Activated CD4-positive, alpha-beta T cell treated with anti-CD3 and anti-CD28 coated beads, Interleukin-2, amount 10 ng/mL, durations not matched to agents 7 days and 5 days (primary cell): Measurements from ENCODE around the gene MEGF6. TPM values are rescaled to one million over a fixed set of nuclear protein-coding genes. Genes with fewer than 3 reads are reported as not detected.

Experiments
- CTCF ChIA-PET: fragments of 350-600 bp; sonication (Branson Sonifier 250); formaldehyde crosslinking; loops from one replicate; lab custom pipeline; 2021; ENCODE audit warnings: antibody characterized with exemption; lab: Charles Lee
- POLR2A ChIA-PET: fragments of 350-600 bp; sonication (Branson Sonifier 250); formaldehyde crosslinking; loops from one replicate; lab custom pipeline; 2021; ENCODE audit warnings: antibody characterized with exemption; lab: Charles Lee
- DNase-seq: peaks from one replicate; pipeline ENCODE4 v3.0.0-alpha.2; 2020
- H3K27ac Mint-ChIP-seq: one replicate; pipeline ENCODE4 v1.8.0; 2021; ENCODE audit warnings: mild to moderate bottlenecking, moderate library complexity, mixed read lengths
- H3K27me3 Mint-ChIP-seq: one replicate; pipeline ENCODE4 v1.8.0; 2021; ENCODE audit warnings: mixed read lengths
- H3K36me3 Mint-ChIP-seq: one replicate; pipeline ENCODE4 v1.8.0; 2021; ENCODE audit warnings: low read depth, mixed read lengths
- H3K4me1 Mint-ChIP-seq: one replicate; pipeline ENCODE4 v1.8.0; 2021; ENCODE audit warnings: mixed read lengths
- H3K4me3 Mint-ChIP-seq: one replicate; pipeline ENCODE4 v1.8.0; 2021; ENCODE audit warnings: mild to moderate bottlenecking, moderate library complexity, mixed read lengths
- H3K9me3 Mint-ChIP-seq: one replicate; pipeline ENCODE4 v1.8.0; 2021; ENCODE audit warnings: mixed read lengths
- microRNA-seq: library from miRNA; unstranded; fragments of <30 nt; microRNA quantifications from one replicate; pipeline ENCODE4 v1.2.0, GENCODE V29; 2021; ENCODE audit warnings: borderline microRNAs expressed, borderline replicate concordance
- total RNA-seq, 2 experiments: library from RNA; stranded (reverse); gene quantifications; one replicate each; pipeline ENCODE4 v1.2.3, GENCODE V29; 2021

The MEGF6 gene
- total RNA-seq, 2 experiments from 2014 or later, result 20.7 to 26.6 TPM

GRCh38 chr1:3441880-3442279 is 169.4 kb downstream of the MEGF6 start:
- ChIA-PET CTCF (interaction anchor here (0.5 kb wide), 1 partner anchor 85 kb away, joined by 4 read pairs; no protein-coding TSS in a partner anchor), POLR2A (no interaction called here)
- H3K4me3 Mint-ChIP-seq, result no peak overlapping the region
- no peaks in the 10 kb centered on the region for H3K27me3 Mint-ChIP-seq
- H3K4me1 Mint-ChIP-seq, result no peaks in the 10 kb centered on the region
- H3K36me3 Mint-ChIP-seq, result no peaks in the 10 kb centered on the region
- H3K27ac Mint-ChIP-seq, result no peak overlapping the region
- no peak for DNase-seq
- peaks cover 2% of the 10 kb centered on the region for H3K9me3 Mint-ChIP-seq

DNA sequence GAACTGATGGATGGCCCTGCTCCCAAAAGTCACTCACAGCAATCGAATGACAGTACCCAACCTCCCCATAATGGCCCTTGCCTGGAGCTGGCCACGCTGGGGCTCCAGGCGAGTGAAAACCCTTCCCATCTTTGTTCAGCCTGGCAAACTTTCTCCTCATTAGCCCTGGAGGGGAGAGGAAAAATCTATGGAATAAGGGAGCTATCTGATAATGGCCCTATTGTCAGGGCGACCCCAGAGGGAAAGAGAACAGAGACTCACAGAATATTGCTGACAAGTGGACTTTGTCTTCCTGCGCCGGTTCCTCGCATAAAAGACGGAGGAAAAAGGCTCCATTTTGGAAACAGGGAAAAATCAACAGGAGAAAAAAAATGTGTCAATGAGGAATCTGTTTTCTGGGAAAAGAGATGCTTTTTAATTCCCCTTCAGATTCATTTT is 169.9 kb downstream of the MEGF6 start:
- no peaks in the 10 kb centered on the region for H3K4me1 Mint-ChIP-seq
- no peak overlapping the region for H3K4me3 Mint-ChIP-seq
- DNase-seq, result no peak
- H3K27me3 Mint-ChIP-seq, result no peaks in the 10 kb centered on the region
- POLR2A ChIA-PET, result no interaction called here
- H3K27ac Mint-ChIP-seq, result no peak overlapping the region
- peaks cover 2% of the 10 kb centered on the region for H3K9me3 Mint-ChIP-seq
- no peaks in the 10 kb centered on the region for H3K36me3 Mint-ChIP-seq
- CTCF ChIA-PET, result interaction anchor here (0.5 kb wide), 1 partner anchor 84 kb away, joined by 4 read pairs; no protein-coding TSS in a partner anchor

GRCh38 chr1:3440711-3441409 is 170.4 kb downstream of the MEGF6 start:
- H3K27ac Mint-ChIP-seq, result no peak overlapping the region
- H3K9me3 Mint-ChIP-seq, result no peaks in the 10 kb centered on the region
- ChIA-PET POLR2A (no interaction called here), CTCF (no interaction called here)
- H3K4me3 Mint-ChIP-seq, result no peak overlapping the region
- H3K27me3 Mint-ChIP-seq, result no peaks in the 10 kb centered on the region
- DNase-seq, result no peak
- H3K4me1 Mint-ChIP-seq, result no peaks in the 10 kb centered on the region
- no peaks in the 10 kb centered on the region for H3K36me3 Mint-ChIP-seq

- no peaks in the 10 kb centered on the region for H3K4me1 Mint-ChIP-seq
- no peaks in the 10 kb centered on the region for H3K27me3 Mint-ChIP-seq
- no peaks in the 10 kb centered on the region for H3K9me3 Mint-ChIP-seq
- POLR2A ChIA-PET, result no interaction called here
- no peak for DNase-seq
- no peaks in the 10 kb centered on the region for H3K36me3 Mint-ChIP-seq
- H3K27ac Mint-ChIP-seq, result no peak overlapping the region
- CTCF ChIA-PET, result no interaction called here
- H3K4me3 Mint-ChIP-seq, result no peak overlapping the region
These were observed 171.0 kb downstream of the MEGF6 start for GRCh38 chr1:3440300-3440681.

Small RNAs within 50 kb of the gene (microRNA-seq; reads per million reads assigned to microRNA genes)
- not detected for gene MIR551A

Other genes with a start within 250 kb of the MEGF6 start
- not detected for gene ARHGEF16, start 156.8 kb downstream of the MEGF6 start, total RNA-seq
- gene TPRG1L, start 13.5 kb upstream of the MEGF6 start, total RNA-seq, result 10 to 100 TPM; 13.6 to 14.7 TPM
- gene WRAP73, start 38.6 kb upstream of the MEGF6 start, total RNA-seq, result 10 to 100 TPM; 32.6 to 34.8 TPM
- 1 to 10 TPM; 2.0 to 2.5 TPM for gene TP73, start 41.0 kb upstream of the MEGF6 start, total RNA-seq
- not detected for gene CCDC27, start 140.9 kb upstream of the MEGF6 start, total RNA-seq
- under 1 TPM in 1 of 2 experiments, not detected in 1; 0.71 TPM for gene SMIM1, start 161.2 kb upstream of the MEGF6 start, total RNA-seq
- gene LRRC47, start 185.0 kb upstream of the MEGF6 start, total RNA-seq, result 10 to 100 TPM; 37.7 to 42.7 TPM
- 10 to 100 TPM; 43.8 to 50.1 TPM for gene CEP104, start 245.7 kb upstream of the MEGF6 start, total RNA-seq
- gene DFFB, start 246.0 kb upstream of the MEGF6 start, total RNA-seq, result 10 to 100 TPM; 10.6 to 12.5 TPM